Adrenal gland (tissue), 12 donors: ENCODE data around the gene RPTOR. TPM values are rescaled to one million over a fixed set of nuclear protein-coding genes. Genes with fewer than 3 reads are reported as not detected.

ENCODE experiments used
- DNase-seq, 7 donors: peaks; one replicate each; pipeline ENCODE4 v3.0.0-alpha.2; 2019 to 2020
- H3K27ac ChIP-seq, 5 donors: fragments of 200-600 bp; sonication (generic) in 4 of 5; 1 replicate in 3 of 5; 2 replicates in 2 of 5; pipeline versions ENCODE4 v1.5.1 to v1.8.0; 2016 to 2020; ENCODE audit warnings: mild to moderate bottlenecking in 1 of 5
- H3K27me3 ChIP-seq: fragments of 200-600 bp; 2 replicates; pipeline ENCODE4 v1.8.0; 2021
- H3K36me3 ChIP-seq, 2 donors: fragments of 200-600 bp; replicated peaks in 1 of 2; 1 replicate in 1 of 2; 2 replicates in 1 of 2; pipeline versions ENCODE4 v1.5.1 to v1.8.0; 2018 to 2022
- H3K4me1 ChIP-seq, 2 donors: fragments of 200-600 bp; replicated peaks in 1 of 2; 1 replicate in 1 of 2; 2 replicates in 1 of 2; pipeline versions ENCODE4 v1.5.1 to v1.8.0; 2018 to 2021
- H3K4me3 ChIP-seq, 4 donors: fragments of 200-600 bp; sonication (generic) in 3 of 4; one replicate each; pipeline ENCODE4 v1.5.1; 2016 to 2018
- H3K9me3 ChIP-seq, 3 donors: fragments of 200-600 bp; sonication (generic) in 1 of 3; replicated peaks in 1 of 3; 1 replicate in 2 of 3; 2 replicates in 1 of 3; pipeline versions ENCODE4 v1.5.1 to v1.8.0; 2016 to 2021
- POLR2A ChIP-seq, 2 donors: fragments of 450-650 bp; IDR thresholded peaks; one replicate each; pipeline ENCODE4 v1.6.1; 2017; ENCODE audit warnings: antibody characterized with exemption in 2 of 2, mild to moderate bottlenecking in 2 of 2, moderate library complexity in 1 of 2
- WGBS, 4 donors: extraction: QIAGEN DNeasy Blood & Tissue Kit in 2 of 4; methylation state at CpG; one replicate each; pipeline versions ENCODE4 v1.1.5 to v1.1.7; 2013 to 2017; 5-methylcytosine and 5-hydroxymethylcytosine counted together
- intact Hi-C, 2 donors: fragments of 100-400 bp; cut with DNase I; formaldehyde crosslinking; loops; one replicate each; pipeline versions ENCODE4 v1.14.1 to v1.15.0; 2022 to 2023
- polyA plus RNA-seq, 3 donors: library from polyadenylated mRNA; stranded (reverse); fragments of 200-250 nt in 2 of 3; fragments of 350-450 nt in 1 of 3; fragmentation: Illumina TruSeq in 1 of 3; extraction: RNeasy Lipid Tissue Mini Kit (QIAGEN cat#74804) in 1 of 3; gene quantifications; one replicate each; pipeline ENCODE4 v1.2.3, GENCODE V29; 2013 to 2014
- total RNA-seq, 9 donors: library from RNA; depleted of rRNA in 4 of 9; stranded (reverse); fragments of >200 nt in 4 of 9; fragments of 120-200 nt in 1 of 9; fragmentation: NEBNext Ultra II Directional in 1 of 9; extraction: Animal tissue kit (Norgen Biotek cat#: 25700) in 1 of 9; gene quantifications; one replicate each; pipeline versions ENCODE4 v1.1.0 to v1.2.4, GENCODE V29; 2013 to 2023
- TF ChIP-seq, protein P1 (sequence below), 6 experiments: fragments of 450-650 bp in 4 of 6; fragments of 200-600 bp in 2 of 6; sonication (generic) in 1 of 6; IDR thresholded peaks; 1 replicate in 5 of 6; 2 replicates in 1 of 6; pipeline versions ENCODE4 v1.5.1 to v1.8.0; 2016 to 2021; ENCODE audit warnings: antibody characterized with exemption in 6 of 6, mild to moderate bottlenecking in 2 of 6, moderate library complexity in 1 of 6
- donor health status: healthy with polysubstance abuse.
- donor health status: Bipolar disorder and iron deficiency.
- donor health status: DM: yes; HTN: yes; CAD: no.
- donor health status: DM: no; HTN: no; CAD: no.
- donor health status: DM: no; HTN: no; CAD: no.
- donor health status: DM: yes; HTN: yes; CAD: no.

Gene RPTOR
- total and polyA plus RNA-seq, 12 donors, result 9.7 to 53.3 (median 29.7) TPM

DNA sequence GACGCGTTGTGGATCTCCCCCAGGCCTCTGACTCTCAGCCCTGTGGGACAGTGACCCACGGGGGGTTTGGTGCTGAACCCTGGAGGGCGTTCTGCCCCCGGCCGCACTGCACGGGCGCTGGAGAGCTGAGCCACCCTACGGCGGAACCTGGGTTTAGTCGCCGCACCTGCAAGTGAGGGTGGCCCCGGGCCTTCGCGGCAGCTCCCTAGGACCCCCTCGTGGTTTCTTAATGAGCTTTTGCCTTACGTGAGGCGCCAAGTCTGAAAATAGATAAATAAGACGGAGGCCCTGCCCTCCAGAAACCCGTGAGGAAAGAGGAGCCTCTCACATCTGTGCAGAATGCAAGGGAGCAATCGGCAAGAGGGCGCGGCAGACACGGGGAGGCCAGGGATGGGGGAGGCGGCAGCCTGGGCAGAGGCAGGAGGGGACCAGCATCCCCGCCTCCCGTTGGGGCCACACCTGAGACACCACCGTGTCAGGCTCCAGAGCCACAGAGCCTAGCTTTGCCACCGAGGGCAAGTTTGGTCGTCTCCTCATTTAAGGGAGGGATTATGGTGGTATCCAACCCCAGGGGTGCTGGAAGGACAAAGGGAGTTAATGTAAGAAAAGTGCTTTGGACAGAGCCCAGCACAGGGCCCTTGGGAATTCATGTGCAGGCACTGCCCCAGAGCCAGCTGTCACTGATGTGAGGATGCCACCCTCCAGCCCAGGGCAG lies 293.8 kb downstream of the RPTOR start:
- intact Hi-C loops, result no loop called here
- Histone ChIP-seq H3K36me3 (no peaks in the 10 kb centered on the region), H3K27me3 (no peaks in the 10 kb centered on the region), H3K27ac (no peak overlapping the region), H3K4me3 (no peak overlapping the region), H3K9me3 (no peaks in the 10 kb centered on the region), H3K4me1 (peaks cover 12 to 13% of the 10 kb centered on the region in 2 donors)
- no peak for DNase-seq
- TF ChIP-seq, protein P1, sequence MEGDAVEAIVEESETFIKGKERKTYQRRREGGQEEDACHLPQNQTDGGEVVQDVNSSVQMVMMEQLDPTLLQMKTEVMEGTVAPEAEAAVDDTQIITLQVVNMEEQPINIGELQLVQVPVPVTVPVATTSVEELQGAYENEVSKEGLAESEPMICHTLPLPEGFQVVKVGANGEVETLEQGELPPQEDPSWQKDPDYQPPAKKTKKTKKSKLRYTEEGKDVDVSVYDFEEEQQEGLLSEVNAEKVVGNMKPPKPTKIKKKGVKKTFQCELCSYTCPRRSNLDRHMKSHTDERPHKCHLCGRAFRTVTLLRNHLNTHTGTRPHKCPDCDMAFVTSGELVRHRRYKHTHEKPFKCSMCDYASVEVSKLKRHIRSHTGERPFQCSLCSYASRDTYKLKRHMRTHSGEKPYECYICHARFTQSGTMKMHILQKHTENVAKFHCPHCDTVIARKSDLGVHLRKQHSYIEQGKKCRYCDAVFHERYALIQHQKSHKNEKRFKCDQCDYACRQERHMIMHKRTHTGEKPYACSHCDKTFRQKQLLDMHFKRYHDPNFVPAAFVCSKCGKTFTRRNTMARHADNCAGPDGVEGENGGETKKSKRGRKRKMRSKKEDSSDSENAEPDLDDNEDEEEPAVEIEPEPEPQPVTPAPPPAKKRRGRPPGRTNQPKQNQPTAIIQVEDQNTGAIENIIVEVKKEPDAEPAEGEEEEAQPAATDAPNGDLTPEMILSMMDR (IDR thresholded peaks at IDR 0.05), result no peak
- no peak for TF ChIP-seq POLR2A (IDR thresholded peaks at IDR 0.05)
- 93 to 94% (median 94%) methylated on average over 18 to 30 of the region's 30 CpGs for WGBS, 4 donors

DNA sequence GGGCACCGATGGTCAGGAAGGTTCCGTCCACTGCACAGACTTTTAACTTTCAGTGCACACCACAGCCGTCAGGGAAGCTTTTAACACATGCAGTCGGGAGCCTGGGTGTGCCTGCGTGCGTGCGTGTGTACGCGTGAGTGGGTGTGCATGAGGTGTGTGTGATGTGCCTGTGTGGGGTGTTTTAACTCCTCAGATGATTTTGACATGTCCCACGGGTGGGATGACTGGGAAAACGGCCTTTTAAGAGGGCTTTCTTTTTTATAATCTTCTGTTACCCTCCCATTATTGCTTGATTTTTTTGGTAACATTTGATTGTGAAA lies 294.3 kb downstream of the RPTOR start:
- H3K27ac ChIP-seq, result no peak overlapping the region
- no peaks in the 10 kb centered on the region for H3K36me3 ChIP-seq
- WGBS, 4 donors, result 66 to 95% (median 89%) methylated on average over 9 to 11 of the region's 11 CpGs
- H3K9me3 ChIP-seq, result no peaks in the 10 kb centered on the region
- peaks cover 7 to 8% of the 10 kb centered on the region in 2 donors for H3K4me1 ChIP-seq
- H3K27me3 ChIP-seq, result no peaks in the 10 kb centered on the region
- TF ChIP-seq, protein P1 (IDR thresholded peaks at IDR 0.05), result no peak
- TF ChIP-seq POLR2A (IDR thresholded peaks at IDR 0.05), result no peak
- no peak overlapping the region for H3K4me3 ChIP-seq
- intact Hi-C loops, result no loop called here
- DNase-seq, result no peak

DNA sequence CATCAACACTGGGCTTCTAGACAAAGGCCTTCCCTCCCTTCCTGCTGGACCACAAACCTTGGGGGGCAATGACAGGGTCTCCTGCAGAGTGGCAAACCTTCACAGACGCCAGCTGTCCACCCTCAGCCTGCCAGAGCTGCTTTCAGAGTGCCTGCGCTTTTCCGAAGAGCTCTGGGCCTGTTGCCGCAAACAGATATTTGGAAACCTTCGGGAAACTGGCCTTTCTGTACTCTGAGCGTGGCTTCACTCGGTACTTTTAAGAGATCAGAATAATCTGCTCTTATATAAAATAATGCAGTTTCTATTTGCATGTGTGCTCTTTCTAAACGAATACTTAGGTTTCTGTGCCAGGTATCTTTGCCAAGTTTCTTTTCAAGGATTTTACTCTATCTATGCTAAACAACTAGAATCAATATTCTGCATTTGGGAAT lies 294.9 kb downstream of the RPTOR start:
- no peak for DNase-seq
- Histone ChIP-seq H3K27ac (no peak overlapping the region), H3K27me3 (no peaks in the 10 kb centered on the region), H3K4me3 (no peak overlapping the region), H3K36me3 (no peaks in the 10 kb centered on the region), H3K4me1 (peaks cover 2% of the 10 kb centered on the region in 2 donors), H3K9me3 (no peaks in the 10 kb centered on the region)
- intact Hi-C loops, result no loop called here
- WGBS, 4 donors, result 70 to 85% (median 82%) methylated on average over 6 to 8 of the region's 8 CpGs
- TF ChIP-seq POLR2A (IDR thresholded peaks at IDR 0.05), result no peak
- TF ChIP-seq, protein P1 (IDR thresholded peaks at IDR 0.05), result no peak

DNA sequence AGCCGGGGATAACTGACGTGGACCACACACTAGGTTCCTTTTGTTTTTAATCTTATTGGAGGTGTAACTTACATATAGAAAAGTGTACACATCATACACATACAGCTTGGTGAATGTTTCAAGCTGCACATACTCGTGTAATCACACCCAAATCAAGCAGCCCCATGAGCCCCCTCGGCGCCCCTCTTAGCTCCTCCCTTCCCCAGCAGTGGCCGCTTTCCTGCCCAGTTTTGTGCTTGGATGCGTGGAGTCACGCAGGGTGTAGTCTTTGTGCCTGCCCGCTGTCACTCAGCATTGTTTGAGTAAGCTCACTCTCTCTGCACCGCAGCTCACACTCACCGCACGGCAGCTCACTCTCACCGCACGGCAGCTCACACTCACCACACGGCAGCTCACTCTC lies 295.3 kb downstream of the RPTOR start:
- no peaks in the 10 kb centered on the region for H3K9me3 ChIP-seq
- H3K27me3 ChIP-seq, result no peaks in the 10 kb centered on the region
- H3K36me3 ChIP-seq, result no peaks in the 10 kb centered on the region
- H3K4me3 ChIP-seq, result no peak overlapping the region
- TF ChIP-seq POLR2A (IDR thresholded peaks at IDR 0.05), result no peak
- TF ChIP-seq, protein P1 (IDR thresholded peaks at IDR 0.05), result no peak
- 86 to 90% (median 88%) methylated on average over 15 of the region's 15 CpGs for WGBS, 4 donors
- no peak overlapping the region for H3K27ac ChIP-seq
- intact Hi-C loops, result no loop called here
- DNase-seq, result no peak
- H3K4me1 ChIP-seq, result no peaks in the 10 kb centered on the region
